ENCODE data around the gene CEBPE. TPM values are rescaled to one million over a fixed set of nuclear protein-coding genes. Genes with fewer than 3 reads are reported as not detected.

CEBPE gene
- total RNA-seq, 1 donor from 2014 or later: not detected

- DNase-seq (ENCODE audit: low read depth): no peak
- TF ChIP-seq, protein P1, sequence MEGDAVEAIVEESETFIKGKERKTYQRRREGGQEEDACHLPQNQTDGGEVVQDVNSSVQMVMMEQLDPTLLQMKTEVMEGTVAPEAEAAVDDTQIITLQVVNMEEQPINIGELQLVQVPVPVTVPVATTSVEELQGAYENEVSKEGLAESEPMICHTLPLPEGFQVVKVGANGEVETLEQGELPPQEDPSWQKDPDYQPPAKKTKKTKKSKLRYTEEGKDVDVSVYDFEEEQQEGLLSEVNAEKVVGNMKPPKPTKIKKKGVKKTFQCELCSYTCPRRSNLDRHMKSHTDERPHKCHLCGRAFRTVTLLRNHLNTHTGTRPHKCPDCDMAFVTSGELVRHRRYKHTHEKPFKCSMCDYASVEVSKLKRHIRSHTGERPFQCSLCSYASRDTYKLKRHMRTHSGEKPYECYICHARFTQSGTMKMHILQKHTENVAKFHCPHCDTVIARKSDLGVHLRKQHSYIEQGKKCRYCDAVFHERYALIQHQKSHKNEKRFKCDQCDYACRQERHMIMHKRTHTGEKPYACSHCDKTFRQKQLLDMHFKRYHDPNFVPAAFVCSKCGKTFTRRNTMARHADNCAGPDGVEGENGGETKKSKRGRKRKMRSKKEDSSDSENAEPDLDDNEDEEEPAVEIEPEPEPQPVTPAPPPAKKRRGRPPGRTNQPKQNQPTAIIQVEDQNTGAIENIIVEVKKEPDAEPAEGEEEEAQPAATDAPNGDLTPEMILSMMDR (conservative IDR thresholded peaks at IDR 0.05; ENCODE audit: low read depth, low read length): no peak
- no peak overlapping the region for H3K4me3 ChIP-seq (ENCODE audit: low read depth, low read length)
These were observed 20.8 kb upstream of the CEBPE start for GRCh38 chr14:23139874-23140273.

- H3K4me3 ChIP-seq (ENCODE audit: low read depth, low read length): no peak overlapping the region
- DNase-seq (ENCODE audit: low read depth): no peak
- TF ChIP-seq, protein P1 (conservative IDR thresholded peaks at IDR 0.05; ENCODE audit: low read depth, low read length): no peak
These were observed 18.9 kb upstream of the CEBPE start for GRCh38 chr14:23137813-23138535.

DNA sequence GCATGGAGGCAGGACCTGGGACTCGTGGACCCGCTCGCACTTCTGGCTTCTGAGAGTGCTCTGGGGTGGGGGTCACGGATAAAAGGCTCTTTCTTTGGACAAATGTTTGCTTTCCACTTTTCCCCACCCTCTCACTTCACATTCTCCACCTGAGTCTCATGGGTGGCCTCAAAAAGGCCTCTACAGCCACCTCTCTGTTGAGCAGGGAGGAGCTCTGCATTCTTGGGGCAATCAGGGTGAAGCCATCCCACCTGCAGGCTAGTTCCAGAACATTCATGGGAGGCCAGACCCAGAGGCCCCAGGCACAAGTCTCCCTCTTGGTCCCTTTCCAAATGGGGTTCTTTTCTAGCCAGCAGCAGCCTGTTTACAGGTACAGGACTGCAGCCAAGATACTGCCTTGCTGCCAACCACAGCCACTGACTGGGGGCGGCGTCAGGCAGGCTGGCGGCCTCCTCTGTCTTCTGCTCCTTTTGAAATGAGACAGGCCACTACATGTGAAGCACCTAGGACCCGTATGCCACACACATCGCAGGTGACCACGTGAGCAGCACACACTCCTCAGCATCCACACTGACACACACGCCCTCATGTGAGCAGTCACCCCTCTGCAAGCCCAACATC is 18.2 kb upstream of the CEBPE start:
- no peak for DNase-seq (ENCODE audit: low read depth)
- TF ChIP-seq, protein P1 (conservative IDR thresholded peaks at IDR 0.05; ENCODE audit: low read depth, low read length): no peak
- no peak overlapping the region for H3K4me3 ChIP-seq (ENCODE audit: low read depth, low read length)

DNA sequence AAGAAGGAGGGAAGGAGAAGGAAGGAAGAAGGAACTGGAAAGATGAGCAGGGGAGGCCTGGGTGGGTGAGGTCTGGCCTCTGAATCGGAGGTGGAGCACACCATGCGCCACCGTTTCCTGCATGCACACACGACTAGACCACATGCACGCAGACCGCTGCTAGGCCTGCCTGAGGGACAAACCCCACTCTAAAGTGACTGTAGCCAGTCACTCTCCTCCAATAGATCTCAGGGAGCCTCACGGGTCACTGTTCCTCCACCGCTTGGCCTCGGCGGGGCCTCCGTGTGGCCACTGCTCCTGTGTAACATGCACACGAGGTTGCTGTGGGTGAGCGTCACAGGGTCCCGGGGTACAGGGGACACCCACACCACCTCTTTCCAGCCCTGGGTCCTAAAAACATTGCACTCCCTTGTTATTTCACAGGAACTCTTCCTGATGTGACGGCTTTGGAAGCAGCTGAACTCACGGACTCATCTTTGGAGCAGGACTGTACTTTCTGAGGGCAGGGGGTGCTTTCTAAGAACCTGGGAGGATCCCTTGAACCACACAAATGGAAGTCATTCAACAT is 17.6 kb upstream of the CEBPE start:
- TF ChIP-seq, protein P1 (conservative IDR thresholded peaks at IDR 0.05; ENCODE audit: low read depth, low read length): no peak
- H3K4me3 ChIP-seq (ENCODE audit: low read depth, low read length): no peak overlapping the region

DNA sequence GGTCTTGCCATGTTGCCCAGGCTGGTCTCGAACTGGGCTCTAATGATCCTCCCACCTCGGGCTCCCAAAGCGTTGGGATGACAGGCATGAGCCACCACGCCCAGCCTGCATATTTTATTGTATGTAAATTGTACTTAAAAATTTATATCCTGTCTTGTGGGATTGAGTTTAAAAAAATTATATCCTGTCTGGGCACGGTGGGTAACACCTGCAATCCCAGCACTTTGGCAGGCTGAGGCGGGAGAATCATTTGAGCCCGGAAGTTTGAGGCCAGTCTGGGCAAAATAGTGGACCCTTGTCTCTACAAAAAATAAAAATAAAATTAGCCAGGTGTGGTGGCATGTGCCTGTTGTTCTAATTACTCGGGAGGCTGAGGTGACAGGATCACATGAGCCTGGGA is 13.9 kb upstream of the CEBPE start:
- TF ChIP-seq, protein P1 (conservative IDR thresholded peaks at IDR 0.05; ENCODE audit: low read depth, low read length): no peak
- no peak for DNase-seq (ENCODE audit: low read depth)
- H3K4me3 ChIP-seq (ENCODE audit: low read depth, low read length): no peak overlapping the region

More for the DNA sequence above, 17.6 kb upstream of the CEBPE start:
- no peak for DNase-seq (ENCODE audit: low read depth)

DNA sequence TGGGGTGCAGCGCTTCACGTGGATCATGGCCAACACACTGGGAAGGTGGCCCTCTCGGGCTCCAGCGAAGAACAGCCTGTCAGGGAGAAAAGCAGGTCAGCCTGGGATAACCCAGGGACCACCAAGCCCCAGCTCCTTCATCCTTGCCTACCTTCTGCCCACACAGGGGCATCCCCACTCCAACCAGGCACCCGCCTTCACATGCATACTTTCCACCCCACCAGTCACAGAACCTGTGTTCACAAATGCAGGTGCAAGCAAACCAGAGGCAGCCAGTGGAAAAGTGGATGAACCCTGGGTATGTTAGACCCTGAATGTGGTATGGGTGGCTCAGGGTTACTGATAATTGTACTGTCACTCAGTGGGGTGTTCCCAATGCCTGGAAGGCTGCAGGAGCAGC is 12.4 kb upstream of the CEBPE start:
- DNase-seq (ENCODE audit: low read depth): no peak
- TF ChIP-seq, protein P1 (conservative IDR thresholded peaks at IDR 0.05; ENCODE audit: low read depth, low read length): no peak
- no peak overlapping the region for H3K4me3 ChIP-seq (ENCODE audit: low read depth, low read length)

All from epithelial cell of proximal tubule (primary cell).